Fibroblast of the conjunctiva (primary cell): Measurements from ENCODE around the gene ATXN1.

Experiments
- DNase-seq: peaks from one replicate; pipeline ENCODE4 v3.0.0-alpha.2; 2010; ENCODE audit warnings: low read depth

ATXN1 gene

GRCh38 chr6:16673011-16673797 is 88.1 kb downstream of the ATXN1 start:
- no peak for DNase-seq

GRCh38 chr6:16671302-16672289 is 89.7 kb downstream of the ATXN1 start:
- no peak for DNase-seq

- no peak for DNase-seq
Observed at GRCh38 chr6:16670617-16671051, 90.6 kb downstream of the ATXN1 start.

GRCh38 chr6:16670183-16670582 is 91.1 kb downstream of the ATXN1 start:
- no peak for DNase-seq

GRCh38 chr6:16669227-16669626 is 92.0 kb downstream of the ATXN1 start:
- DNase-seq: no peak

- no peak for DNase-seq
Observed at GRCh38 chr6:16667509-16667908, 93.8 kb downstream of the ATXN1 start.

GRCh38 chr6:16665992-16666391 is 95.3 kb downstream of the ATXN1 start:
- no peak for DNase-seq

- no peak for DNase-seq
Observed at GRCh38 chr6:16665182-16665581, 96.1 kb downstream of the ATXN1 start.

- DNase-seq: no peak
Observed at GRCh38 chr6:16663901-16664300, 97.4 kb downstream of the ATXN1 start.

- DNase-seq: no peak
Observed at GRCh38 chr6:16660157-16660497, 101.1 kb downstream of the ATXN1 start.

- no peak for DNase-seq
Observed at GRCh38 chr6:16659466-16660156, 101.6 kb downstream of the ATXN1 start.

GRCh38 chr6:16658348-16659034 is 102.8 kb downstream of the ATXN1 start:
- no peak for DNase-seq

GRCh38 chr6:16657768-16658167 is 103.5 kb downstream of the ATXN1 start:
- DNase-seq: no peak

- no peak for DNase-seq
Observed at GRCh38 chr6:16656451-16656850, 104.8 kb downstream of the ATXN1 start.

- DNase-seq: no peak
Observed at GRCh38 chr6:16654701-16655100, 106.6 kb downstream of the ATXN1 start.

GRCh38 chr6:16653226-16653625 is 108.0 kb downstream of the ATXN1 start:
- DNase-seq: no peak

GRCh38 chr6:16651871-16652270 is 109.4 kb downstream of the ATXN1 start:
- no peak for DNase-seq

- no peak for DNase-seq
Observed at GRCh38 chr6:16649890-16650289, 111.4 kb downstream of the ATXN1 start.

GRCh38 chr6:16649241-16649640 is 112.0 kb downstream of the ATXN1 start:
- no peak for DNase-seq

- no peak for DNase-seq
Observed at GRCh38 chr6:16648003-16648402, 113.3 kb downstream of the ATXN1 start.

GRCh38 chr6:16647422-16647821 is 113.8 kb downstream of the ATXN1 start:
- DNase-seq: no peak
